ENCODE data around the gene FGF1. TPM values are rescaled to one million over a fixed set of nuclear protein-coding genes. Genes with fewer than 3 reads are reported as not detected.

The FGF1 gene
- total and polyA plus RNA-seq, 2 of the 4 experiments (the other 2 are of a cell fraction): 7.6 to 7.7 TPM

DNA sequence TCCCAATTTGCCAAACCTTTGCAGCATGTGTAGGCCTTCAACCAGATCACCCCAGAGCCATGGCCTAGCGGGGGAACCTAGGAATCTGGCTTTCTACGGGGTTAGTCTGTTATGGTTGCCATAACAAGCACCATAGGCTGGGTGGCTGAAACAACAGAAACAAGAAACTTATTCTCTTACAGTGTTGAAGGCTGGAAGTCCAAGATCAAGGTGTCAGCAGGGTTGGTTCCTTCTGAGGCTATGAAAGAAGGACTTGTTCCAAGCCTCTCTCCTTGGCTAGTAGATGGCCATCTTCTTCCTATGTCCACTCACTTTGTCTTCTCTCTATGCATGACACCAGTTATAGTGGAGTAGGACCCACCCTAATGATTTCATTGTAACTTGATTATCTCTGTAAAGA lies 6.1 kb downstream of the FGF1 start:
- dilution Hi-C loops (cut with HindIII; ENCODE audit: low sequenced_read_pairs, unreplicated experiment) (no loop called here), intact Hi-C loops (cut with micrococcal nuclease) (no loop called here), in situ Hi-C loops (cut with MboI; ENCODE audit: low sequenced_read_pairs) (no loop called here)
- Histone ChIP-seq H4K91ac (ENCODE audit: insufficient read depth, low read depth, low read length) (no peak overlapping the region), H2BK120ac (ENCODE audit: low read depth, low read length) (no peak overlapping the region), H3K4ac (ENCODE audit: low read depth, low read length) (no peak overlapping the region), H4K20me1 (ENCODE audit: insufficient read depth, low read length) (no peaks in the 10 kb centered on the region), H3K4me2 (ENCODE audit: low read depth, low read length) (no peak overlapping the region), H3K4me3 (ENCODE audit: insufficient read depth, low read depth, low read length) (no peak overlapping the region), H2AK5ac (ENCODE audit: low read depth, low read length) (no peak overlapping the region), H2AFZ (replicated peaks; ENCODE audit: low read length, poor library complexity) (no peak overlapping the region), H3K14ac (replicated peaks; ENCODE audit: low read depth, low read length) (no peak overlapping the region), H3K9me1 (ENCODE audit: insufficient read depth, low read length) (peaks cover 6% of the 10 kb centered on the region; the same call in 1 of the 2 replicates), H4K8ac (ENCODE audit: low read depth in 2 of 2, low read length in 2 of 2) (no peak overlapping the region), H4K5ac (ENCODE audit: low read depth, low read length) (no peak overlapping the region), H3K9ac (ENCODE audit: low read depth, low read length) (no peak overlapping the region), H3K27me3 (ENCODE audit: control insufficient read depth, insufficient read depth, low read length) (no peaks in the 10 kb centered on the region), H3K56ac (ENCODE audit: extremely low read depth, insufficient read depth, low read length) (no peak overlapping the region), H3K23ac (ENCODE audit: low read depth, low read length) (no peak overlapping the region), H2AK9ac (replicated peaks; ENCODE audit: low read depth, low read length, poor library complexity) (no peak overlapping the region), H3K36me3 (ENCODE audit: control insufficient read depth, insufficient read depth, low read length) (no peaks in the 10 kb centered on the region), H3K9me3 (ENCODE audit: control insufficient read depth, insufficient read depth, low read length) (no peaks in the 10 kb centered on the region), H2BK5ac (ENCODE audit: low read depth, low read length, poor library complexity, severe bottlenecking) (no peak overlapping the region), H3K18ac (ENCODE audit: low read depth, low read length) (no peak overlapping the region), H3K4me1 (ENCODE audit: control insufficient read depth, insufficient read depth, low read length) (peaks cover 7% of the 10 kb centered on the region), H3K79me1 (ENCODE audit: low read depth in 1 of 2, low read length in 2 of 2) (no peaks in the 10 kb centered on the region), H3K27ac (ENCODE audit: insufficient read depth, low read length) (no peak overlapping the region), H2BK20ac (ENCODE audit: low read depth, low read length) (no peak overlapping the region), H2BK15ac (ENCODE audit: low read depth, low read length) (no peak overlapping the region)
- TF ChIP-seq CEBPB (IDR thresholded peaks at IDR 0.05; ENCODE audit: low read depth, low read length): no peak
- no peak for TF ChIP-seq CHD1 (IDR thresholded peaks at IDR 0.05; ENCODE audit: low read depth, low read length)
- TF ChIP-seq, protein P1, sequence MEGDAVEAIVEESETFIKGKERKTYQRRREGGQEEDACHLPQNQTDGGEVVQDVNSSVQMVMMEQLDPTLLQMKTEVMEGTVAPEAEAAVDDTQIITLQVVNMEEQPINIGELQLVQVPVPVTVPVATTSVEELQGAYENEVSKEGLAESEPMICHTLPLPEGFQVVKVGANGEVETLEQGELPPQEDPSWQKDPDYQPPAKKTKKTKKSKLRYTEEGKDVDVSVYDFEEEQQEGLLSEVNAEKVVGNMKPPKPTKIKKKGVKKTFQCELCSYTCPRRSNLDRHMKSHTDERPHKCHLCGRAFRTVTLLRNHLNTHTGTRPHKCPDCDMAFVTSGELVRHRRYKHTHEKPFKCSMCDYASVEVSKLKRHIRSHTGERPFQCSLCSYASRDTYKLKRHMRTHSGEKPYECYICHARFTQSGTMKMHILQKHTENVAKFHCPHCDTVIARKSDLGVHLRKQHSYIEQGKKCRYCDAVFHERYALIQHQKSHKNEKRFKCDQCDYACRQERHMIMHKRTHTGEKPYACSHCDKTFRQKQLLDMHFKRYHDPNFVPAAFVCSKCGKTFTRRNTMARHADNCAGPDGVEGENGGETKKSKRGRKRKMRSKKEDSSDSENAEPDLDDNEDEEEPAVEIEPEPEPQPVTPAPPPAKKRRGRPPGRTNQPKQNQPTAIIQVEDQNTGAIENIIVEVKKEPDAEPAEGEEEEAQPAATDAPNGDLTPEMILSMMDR (conservative IDR thresholded peaks at IDR 0.05; ENCODE audit: low read depth, low read length): no peak
- no peak for TF ChIP-seq MAZ (IDR thresholded peaks at IDR 0.05; ENCODE audit: borderline replicate concordance, low read depth, low read length)
- TF ChIP-seq, protein P2, sequence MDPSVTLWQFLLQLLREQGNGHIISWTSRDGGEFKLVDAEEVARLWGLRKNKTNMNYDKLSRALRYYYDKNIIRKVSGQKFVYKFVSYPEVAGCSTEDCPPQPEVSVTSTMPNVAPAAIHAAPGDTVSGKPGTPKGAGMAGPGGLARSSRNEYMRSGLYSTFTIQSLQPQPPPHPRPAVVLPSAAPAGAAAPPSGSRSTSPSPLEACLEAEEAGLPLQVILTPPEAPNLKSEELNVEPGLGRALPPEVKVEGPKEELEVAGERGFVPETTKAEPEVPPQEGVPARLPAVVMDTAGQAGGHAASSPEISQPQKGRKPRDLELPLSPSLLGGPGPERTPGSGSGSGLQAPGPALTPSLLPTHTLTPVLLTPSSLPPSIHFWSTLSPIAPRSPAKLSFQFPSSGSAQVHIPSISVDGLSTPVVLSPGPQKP (IDR thresholded peaks at IDR 0.05; ENCODE audit: borderline replicate concordance, low read depth, low read length): no peak
- TF ChIP-seq NFE2L2 (IDR thresholded peaks at IDR 0.05; ENCODE audit: low read depth, low read length): no peak
- TF ChIP-seq MAFK (IDR thresholded peaks at IDR 0.05; ENCODE audit: low read depth, low read length): no peak
- TF ChIP-seq MXI1 (IDR thresholded peaks at IDR 0.05; ENCODE audit: borderline replicate concordance, low read depth, low read length): no peak
- no peak for TF ChIP-seq SMC3 (IDR thresholded peaks at IDR 0.05; ENCODE audit: low read depth, low read length)
- TF ChIP-seq FOS (IDR thresholded peaks at IDR 0.05; ENCODE audit: low read depth, low read length): no peak
- TF ChIP-seq RAD21 (IDR thresholded peaks at IDR 0.05; ENCODE audit: low read length): no peak
- no peak for TF ChIP-seq RCOR1 (IDR thresholded peaks at IDR 0.05; ENCODE audit: insufficient replicate concordance, low read length)
- TF ChIP-seq RFX5 (IDR thresholded peaks at IDR 0.05; ENCODE audit: low read depth, low read length): no peak
- no peak for TF ChIP-seq BHLHE40 (IDR thresholded peaks at IDR 0.05; ENCODE audit: low read depth, low read length)
- no peak for TF ChIP-seq POLR2A (IDR thresholded peaks at IDR 0.05; ENCODE audit: low read depth, low read length)
- TF ChIP-seq, protein P3, sequence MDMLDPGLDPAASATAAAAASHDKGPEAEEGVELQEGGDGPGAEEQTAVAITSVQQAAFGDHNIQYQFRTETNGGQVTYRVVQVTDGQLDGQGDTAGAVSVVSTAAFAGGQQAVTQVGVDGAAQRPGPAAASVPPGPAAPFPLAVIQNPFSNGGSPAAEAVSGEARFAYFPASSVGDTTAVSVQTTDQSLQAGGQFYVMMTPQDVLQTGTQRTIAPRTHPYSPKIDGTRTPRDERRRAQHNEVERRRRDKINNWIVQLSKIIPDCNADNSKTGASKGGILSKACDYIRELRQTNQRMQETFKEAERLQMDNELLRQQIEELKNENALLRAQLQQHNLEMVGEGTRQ (IDR thresholded peaks at IDR 0.05; ENCODE audit: low read depth, low read length): no peak
- DNase-seq (no peak), ATAC-seq (ENCODE audit: low read depth) (no peak)
- POLR2A ChIA-PET (ENCODE audit: unreplicated experiment): no interaction called here
- BruUV-seq (replicated peaks): no TSS peak
- CTCF ChIA-PET: no interaction called here
- WGBS, 2 experiments (ENCODE audit: extremely low coverage in 2 of 2, insufficient read length in 1 of 2): no CpG with 5 or more reads among the region's 2 CpGs
